Loucy (cell line): ENCODE measurements around the gene CAMTA1.

Experiments
- H2AFZ ChIP-seq: fragments of 200-600 bp; sonication (generic); 2 replicates; pipeline ENCODE4 v1.6.0; 2016; ENCODE audit warnings: antibody characterized with exemption, mild to moderate bottlenecking, low read length, moderate library complexity
- H3F3A ChIP-seq: fragments of 200-600 bp; 2 replicates; pipeline ENCODE4 v1.6.0; 2016; ENCODE audit warnings: antibody characterized with exemption, low read depth, mild to moderate bottlenecking
- H3K27me3 ChIP-seq: fragments of 200-600 bp; sonication (generic); 2 replicates; pipeline ENCODE4 v1.6.1; 2014; ENCODE audit warnings: low read length, mild to moderate bottlenecking; ENCODE audit not compliant: insufficient read depth, poor library complexity, severe bottlenecking
- H3K36me3 ChIP-seq: fragments of 200-600 bp; sonication (generic); 2 replicates; pipeline ENCODE4 v1.6.1; 2016; ENCODE audit warnings: low read length; ENCODE audit not compliant: insufficient read depth
- H3K4me1 ChIP-seq: fragments of 200-600 bp; sonication (generic); 2 replicates; pipeline ENCODE4 v1.5.1; 2014; ENCODE audit warnings: low read length, mild to moderate bottlenecking; ENCODE audit not compliant: insufficient read depth, poor library complexity, severe bottlenecking
- H3K4me2 ChIP-seq: fragments of 200-600 bp; sonication (generic); 2 replicates; pipeline ENCODE4 v1.6.0; 2014; ENCODE audit warnings: antibody characterized with exemption, low read length, low read depth, mild to moderate bottlenecking; ENCODE audit not compliant: poor library complexity, severe bottlenecking
- H3K4me3 ChIP-seq: fragments of 200-600 bp; sonication (generic); 2 replicates; pipeline ENCODE4 v1.5.1; 2014; ENCODE audit warnings: low read length, mild to moderate bottlenecking, mixed read lengths; ENCODE audit not compliant: poor library complexity, severe bottlenecking
- H3K79me2 ChIP-seq: fragments of 200-600 bp; sonication (generic); 2 replicates; pipeline ENCODE4 v1.6.1; 2014; ENCODE audit warnings: low read length; ENCODE audit not compliant: insufficient read depth
- H3K9ac ChIP-seq: fragments of 200-600 bp; sonication (generic); 2 replicates; pipeline ENCODE4 v1.6.0; 2014; ENCODE audit warnings: mild to moderate bottlenecking, low read depth, low read length, moderate library complexity; ENCODE audit not compliant: poor library complexity, severe bottlenecking
- H3K9me2 ChIP-seq: fragments of 200-600 bp; sonication (generic); replicated peaks from 2 replicates; pipeline ENCODE4 v1.6.1; 2016; ENCODE audit warnings: low read depth, low read length, mixed read lengths
- H3K9me3 ChIP-seq: fragments of 200-600 bp; sonication (generic); 2 replicates; pipeline ENCODE4 v1.6.1; 2014; ENCODE audit warnings: mild to moderate bottlenecking, antibody characterized with exemption, low read length, low read depth; ENCODE audit not compliant: insufficient read depth
- H4K20me1 ChIP-seq: fragments of 200-600 bp; sonication (generic); 2 replicates; pipeline ENCODE4 v1.6.0; 2014; ENCODE audit warnings: antibody characterized with exemption, low read length, mild to moderate bottlenecking; ENCODE audit not compliant: insufficient read depth, poor library complexity, severe bottlenecking
- EZH2phosphoT487 ChIP-seq: fragments of 200-600 bp; IDR thresholded peaks from 2 replicates; pipeline ENCODE4 v1.6.1; 2018; ENCODE audit warnings: antibody characterized with exemption, mild to moderate bottlenecking, moderate library complexity, borderline replicate concordance
- TF ChIP-seq, protein P1 (sequence below): fragments of 200-600 bp; sonication (generic); conservative IDR thresholded peaks from 2 replicates; pipeline ENCODE4 v1.5.1; 2014; ENCODE audit warnings: mild to moderate bottlenecking, antibody characterized with exemption, low read length

CAMTA1 gene

DNA sequence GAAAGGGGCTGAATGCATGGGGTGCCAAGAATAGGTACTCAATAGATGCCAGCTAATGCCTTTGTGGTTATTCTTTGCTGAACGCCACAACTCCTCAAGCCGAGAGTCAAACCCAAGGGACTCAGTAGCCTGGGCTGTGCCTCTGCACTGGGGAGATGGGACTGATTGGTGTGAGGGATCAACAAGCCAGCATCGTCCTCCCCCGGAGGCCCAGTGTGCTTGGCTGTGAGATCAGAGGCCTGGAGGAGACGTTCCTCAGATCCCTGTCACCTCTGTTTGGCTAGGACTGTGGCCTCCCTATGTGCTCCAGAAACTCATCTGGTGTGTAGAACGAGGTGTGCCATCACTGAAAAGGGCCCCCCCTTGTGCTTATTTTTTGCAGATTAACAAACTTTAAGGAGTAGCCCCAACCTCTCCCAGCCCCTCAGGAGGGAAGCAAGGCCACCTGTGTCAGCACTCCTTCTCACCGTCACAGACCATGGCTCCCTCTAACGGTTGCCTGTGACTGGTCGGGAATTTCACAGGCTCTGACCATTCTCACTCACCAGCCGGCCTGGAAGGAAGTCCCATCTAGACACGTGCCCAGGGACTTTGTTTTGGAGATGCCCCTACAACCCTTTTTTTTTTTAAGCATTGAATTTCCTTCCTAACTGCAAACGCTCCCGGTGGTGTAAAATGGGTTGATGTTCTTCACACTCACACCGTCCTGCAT lies 791.8 kb downstream of the CAMTA1 start:
- H3K4me1 ChIP-seq, result no peaks in the 10 kb centered on the region
- H3K79me2 ChIP-seq, result no peaks in the 10 kb centered on the region
- H3K9me2 ChIP-seq, result no peaks in the 10 kb centered on the region
- H2AFZ ChIP-seq, result no peak overlapping the region
- no peaks in the 10 kb centered on the region for H3K36me3 ChIP-seq
- TF ChIP-seq EZH2phosphoT487, result no peak
- TF ChIP-seq, protein P1, sequence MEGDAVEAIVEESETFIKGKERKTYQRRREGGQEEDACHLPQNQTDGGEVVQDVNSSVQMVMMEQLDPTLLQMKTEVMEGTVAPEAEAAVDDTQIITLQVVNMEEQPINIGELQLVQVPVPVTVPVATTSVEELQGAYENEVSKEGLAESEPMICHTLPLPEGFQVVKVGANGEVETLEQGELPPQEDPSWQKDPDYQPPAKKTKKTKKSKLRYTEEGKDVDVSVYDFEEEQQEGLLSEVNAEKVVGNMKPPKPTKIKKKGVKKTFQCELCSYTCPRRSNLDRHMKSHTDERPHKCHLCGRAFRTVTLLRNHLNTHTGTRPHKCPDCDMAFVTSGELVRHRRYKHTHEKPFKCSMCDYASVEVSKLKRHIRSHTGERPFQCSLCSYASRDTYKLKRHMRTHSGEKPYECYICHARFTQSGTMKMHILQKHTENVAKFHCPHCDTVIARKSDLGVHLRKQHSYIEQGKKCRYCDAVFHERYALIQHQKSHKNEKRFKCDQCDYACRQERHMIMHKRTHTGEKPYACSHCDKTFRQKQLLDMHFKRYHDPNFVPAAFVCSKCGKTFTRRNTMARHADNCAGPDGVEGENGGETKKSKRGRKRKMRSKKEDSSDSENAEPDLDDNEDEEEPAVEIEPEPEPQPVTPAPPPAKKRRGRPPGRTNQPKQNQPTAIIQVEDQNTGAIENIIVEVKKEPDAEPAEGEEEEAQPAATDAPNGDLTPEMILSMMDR, result no peak
- no peaks in the 10 kb centered on the region for H3K27me3 ChIP-seq
- no peak overlapping the region for H3K9ac ChIP-seq
- H3K9me3 ChIP-seq, result 0 out of 2 replicates have a peak, but pooled peaks cover 8% of the 10 kb centered on the region
- H3K4me3 ChIP-seq, result no peak overlapping the region
- no peaks in the 10 kb centered on the region for H4K20me1 ChIP-seq
- no peaks in the 10 kb centered on the region for H3F3A ChIP-seq
- no peak overlapping the region for H3K4me2 ChIP-seq

DNA sequence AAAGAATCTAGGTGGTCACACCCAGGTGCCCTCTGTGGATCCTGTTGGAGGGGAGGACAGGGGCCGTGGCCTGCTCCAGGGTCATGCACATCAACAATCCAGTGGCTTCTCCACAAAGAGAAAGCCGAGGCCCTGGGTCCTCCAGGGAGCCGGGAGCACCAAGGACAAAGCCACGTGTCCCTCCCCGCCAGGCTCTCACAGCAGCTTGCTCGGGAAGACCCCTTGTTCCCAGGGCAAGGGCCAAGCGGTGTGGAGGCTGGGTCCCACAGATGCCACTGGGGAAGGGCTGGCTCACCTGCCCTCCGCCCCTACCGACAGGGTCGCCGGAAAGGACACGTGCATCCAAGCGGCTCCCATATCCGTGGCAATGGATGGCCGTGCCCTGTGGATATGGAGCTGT lies 793.0 kb downstream of the CAMTA1 start:
- no peaks in the 10 kb centered on the region for H3K36me3 ChIP-seq
- no peaks in the 10 kb centered on the region for H3K4me1 ChIP-seq
- no peak overlapping the region for H3K4me3 ChIP-seq
- H3K9me3 ChIP-seq, result 0 out of 2 replicates have a peak, but pooled peaks cover 8% of the 10 kb centered on the region
- no peak overlapping the region for H2AFZ ChIP-seq
- H3K79me2 ChIP-seq, result no peaks in the 10 kb centered on the region
- no peaks in the 10 kb centered on the region for H3K9me2 ChIP-seq
- H3K27me3 ChIP-seq, result no peaks in the 10 kb centered on the region
- H4K20me1 ChIP-seq, result no peaks in the 10 kb centered on the region
- no peaks in the 10 kb centered on the region for H3F3A ChIP-seq
- TF ChIP-seq EZH2phosphoT487, result no peak
- TF ChIP-seq, protein P1, result no peak
- no peak overlapping the region for H3K9ac ChIP-seq
- H3K4me2 ChIP-seq, result no peak overlapping the region

DNA sequence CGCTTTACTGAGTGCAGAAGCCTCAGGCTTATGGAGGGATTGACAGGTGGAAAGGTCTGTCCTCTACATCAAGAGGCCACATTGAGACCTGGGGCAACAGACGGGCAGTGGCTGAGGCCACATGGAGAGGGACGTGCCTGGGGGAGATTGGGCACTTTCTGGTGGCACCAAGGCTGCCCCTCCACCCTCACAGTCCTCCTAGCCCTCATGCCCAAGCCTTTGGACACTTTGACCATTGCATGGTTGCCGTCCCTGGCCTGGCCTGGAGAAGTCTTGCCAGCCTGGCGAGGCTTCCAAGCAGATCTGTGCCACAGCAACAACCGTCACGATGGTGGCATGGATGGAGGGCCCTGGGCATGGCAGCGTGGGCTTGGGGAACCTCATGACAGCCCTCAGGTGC lies 793.8 kb downstream of the CAMTA1 start:
- TF ChIP-seq, protein P1, result no peak
- no peak for TF ChIP-seq EZH2phosphoT487
- 0 out of 2 replicates have a peak, but pooled peaks cover 8% of the 10 kb centered on the region for H3K9me3 ChIP-seq
- no peaks in the 10 kb centered on the region for H3F3A ChIP-seq
- no peak overlapping the region for H2AFZ ChIP-seq
- no peak overlapping the region for H3K9ac ChIP-seq
- H3K27me3 ChIP-seq, result no peaks in the 10 kb centered on the region
- no peaks in the 10 kb centered on the region for H3K4me1 ChIP-seq
- H3K79me2 ChIP-seq, result no peaks in the 10 kb centered on the region
- no peak overlapping the region for H3K4me2 ChIP-seq
- H3K9me2 ChIP-seq, result no peaks in the 10 kb centered on the region
- H3K36me3 ChIP-seq, result no peaks in the 10 kb centered on the region
- H4K20me1 ChIP-seq, result no peaks in the 10 kb centered on the region
- no peak overlapping the region for H3K4me3 ChIP-seq
